ENCODE results near the gene TMEM50A. TPM values are rescaled to one million over a fixed set of nuclear protein-coding genes. Genes with fewer than 3 reads are reported as not detected.
"Not testable (repeated sequence)": the region's sequence is repeated elsewhere in the genome, so short reads cannot be mapped to it uniquely, and the experiment has no call there.

The TMEM50A gene
- total RNA-seq, 1 experiment from 2014 or later: 72.7 TPM

GRCh38 chr1:25304936-25305335 is 33.2 kb upstream of the TMEM50A start:
- H3K4me3 Mint-ChIP-seq (ENCODE audit: low read depth, unreplicated experiment); H3K36me3 Mint-ChIP-seq (ENCODE audit: insufficient read depth, unreplicated experiment); H3K9me3 Mint-ChIP-seq (ENCODE audit: low read depth, unreplicated experiment); DNase-seq; BruUV-seq (replicated peaks); H3K27ac Mint-ChIP-seq (ENCODE audit: unreplicated experiment); intact Hi-C loops (cut with micrococcal nuclease; ENCODE audit: unreplicated experiment); H3K4me1 Mint-ChIP-seq (ENCODE audit: low read depth, unreplicated experiment); H3K27me3 Mint-ChIP-seq (ENCODE audit: unreplicated experiment); CTCF ChIA-PET: not testable (repeated sequence)

GRCh38 chr1:25308168-25308567 is 30.0 kb upstream of the TMEM50A start:
- BruUV-seq (replicated peaks); CTCF ChIA-PET; H3K9me3 Mint-ChIP-seq (ENCODE audit: low read depth, unreplicated experiment); H3K4me3 Mint-ChIP-seq (ENCODE audit: low read depth, unreplicated experiment); intact Hi-C loops (cut with micrococcal nuclease; ENCODE audit: unreplicated experiment); H3K27ac Mint-ChIP-seq (ENCODE audit: unreplicated experiment); H3K27me3 Mint-ChIP-seq (ENCODE audit: unreplicated experiment); H3K36me3 Mint-ChIP-seq (ENCODE audit: insufficient read depth, unreplicated experiment); H3K4me1 Mint-ChIP-seq (ENCODE audit: low read depth, unreplicated experiment); DNase-seq: not testable (repeated sequence)

GRCh38 chr1:25309085-25309484 is 29.0 kb upstream of the TMEM50A start:
- H3K4me1 Mint-ChIP-seq (ENCODE audit: low read depth, unreplicated experiment); H3K36me3 Mint-ChIP-seq (ENCODE audit: insufficient read depth, unreplicated experiment); DNase-seq; H3K4me3 Mint-ChIP-seq (ENCODE audit: low read depth, unreplicated experiment); H3K27me3 Mint-ChIP-seq (ENCODE audit: unreplicated experiment); BruUV-seq (replicated peaks); CTCF ChIA-PET; intact Hi-C loops (cut with micrococcal nuclease; ENCODE audit: unreplicated experiment); H3K27ac Mint-ChIP-seq (ENCODE audit: unreplicated experiment); H3K9me3 Mint-ChIP-seq (ENCODE audit: low read depth, unreplicated experiment): not testable (repeated sequence)

- intact Hi-C loops (cut with micrococcal nuclease; ENCODE audit: unreplicated experiment); H3K4me3 Mint-ChIP-seq (ENCODE audit: low read depth, unreplicated experiment); H3K4me1 Mint-ChIP-seq (ENCODE audit: low read depth, unreplicated experiment); H3K27ac Mint-ChIP-seq (ENCODE audit: unreplicated experiment); H3K9me3 Mint-ChIP-seq (ENCODE audit: low read depth, unreplicated experiment); H3K36me3 Mint-ChIP-seq (ENCODE audit: insufficient read depth, unreplicated experiment); CTCF ChIA-PET; BruUV-seq (replicated peaks); DNase-seq; H3K27me3 Mint-ChIP-seq (ENCODE audit: unreplicated experiment): not testable (repeated sequence)
Measured at GRCh38 chr1:25309486-25309885, 28.6 kb upstream of the TMEM50A start.

- H3K27ac Mint-ChIP-seq (ENCODE audit: unreplicated experiment); BruUV-seq (replicated peaks); H3K36me3 Mint-ChIP-seq (ENCODE audit: insufficient read depth, unreplicated experiment); DNase-seq; H3K4me3 Mint-ChIP-seq (ENCODE audit: low read depth, unreplicated experiment); intact Hi-C loops (cut with micrococcal nuclease; ENCODE audit: unreplicated experiment); H3K4me1 Mint-ChIP-seq (ENCODE audit: low read depth, unreplicated experiment); CTCF ChIA-PET; H3K9me3 Mint-ChIP-seq (ENCODE audit: low read depth, unreplicated experiment); H3K27me3 Mint-ChIP-seq (ENCODE audit: unreplicated experiment): not testable (repeated sequence)
Measured at GRCh38 chr1:25312806-25313470, 25.2 kb upstream of the TMEM50A start.

- H3K9me3 Mint-ChIP-seq (ENCODE audit: low read depth, unreplicated experiment); intact Hi-C loops (cut with micrococcal nuclease; ENCODE audit: unreplicated experiment); H3K36me3 Mint-ChIP-seq (ENCODE audit: insufficient read depth, unreplicated experiment); H3K4me3 Mint-ChIP-seq (ENCODE audit: low read depth, unreplicated experiment); CTCF ChIA-PET; H3K27ac Mint-ChIP-seq (ENCODE audit: unreplicated experiment); DNase-seq; H3K27me3 Mint-ChIP-seq (ENCODE audit: unreplicated experiment); H3K4me1 Mint-ChIP-seq (ENCODE audit: low read depth, unreplicated experiment); BruUV-seq (replicated peaks): not testable (repeated sequence)
Measured at GRCh38 chr1:25320314-25320938, 17.7 kb upstream of the TMEM50A start.

GRCh38 chr1:25322127-25322526 is 16.0 kb upstream of the TMEM50A start:
- H3K9me3 Mint-ChIP-seq (ENCODE audit: low read depth, unreplicated experiment); CTCF ChIA-PET; intact Hi-C loops (cut with micrococcal nuclease; ENCODE audit: unreplicated experiment); DNase-seq; BruUV-seq (replicated peaks); H3K4me1 Mint-ChIP-seq (ENCODE audit: low read depth, unreplicated experiment); H3K36me3 Mint-ChIP-seq (ENCODE audit: insufficient read depth, unreplicated experiment); H3K27ac Mint-ChIP-seq (ENCODE audit: unreplicated experiment); H3K4me3 Mint-ChIP-seq (ENCODE audit: low read depth, unreplicated experiment); H3K27me3 Mint-ChIP-seq (ENCODE audit: unreplicated experiment): not testable (repeated sequence)

GRCh38 chr1:25324407-25324806 is 13.7 kb upstream of the TMEM50A start:
- BruUV-seq (replicated peaks); DNase-seq; H3K9me3 Mint-ChIP-seq (ENCODE audit: low read depth, unreplicated experiment); H3K27ac Mint-ChIP-seq (ENCODE audit: unreplicated experiment); H3K27me3 Mint-ChIP-seq (ENCODE audit: unreplicated experiment); intact Hi-C loops (cut with micrococcal nuclease; ENCODE audit: unreplicated experiment); H3K4me1 Mint-ChIP-seq (ENCODE audit: low read depth, unreplicated experiment); H3K4me3 Mint-ChIP-seq (ENCODE audit: low read depth, unreplicated experiment); CTCF ChIA-PET; H3K36me3 Mint-ChIP-seq (ENCODE audit: insufficient read depth, unreplicated experiment): not testable (repeated sequence)

GRCh38 chr1:25327864-25328790 is 10.0 kb upstream of the TMEM50A start:
- H3K27me3 Mint-ChIP-seq (ENCODE audit: unreplicated experiment); H3K27ac Mint-ChIP-seq (ENCODE audit: unreplicated experiment); H3K4me3 Mint-ChIP-seq (ENCODE audit: low read depth, unreplicated experiment); H3K9me3 Mint-ChIP-seq (ENCODE audit: low read depth, unreplicated experiment); DNase-seq; intact Hi-C loops (cut with micrococcal nuclease; ENCODE audit: unreplicated experiment); BruUV-seq (replicated peaks); CTCF ChIA-PET; H3K36me3 Mint-ChIP-seq (ENCODE audit: insufficient read depth, unreplicated experiment); H3K4me1 Mint-ChIP-seq (ENCODE audit: low read depth, unreplicated experiment): not testable (repeated sequence)

- H3K4me1 Mint-ChIP-seq (ENCODE audit: low read depth, unreplicated experiment); H3K36me3 Mint-ChIP-seq (ENCODE audit: insufficient read depth, unreplicated experiment); H3K27ac Mint-ChIP-seq (ENCODE audit: unreplicated experiment); DNase-seq; H3K27me3 Mint-ChIP-seq (ENCODE audit: unreplicated experiment); BruUV-seq (replicated peaks); H3K4me3 Mint-ChIP-seq (ENCODE audit: low read depth, unreplicated experiment); CTCF ChIA-PET; intact Hi-C loops (cut with micrococcal nuclease; ENCODE audit: unreplicated experiment); H3K9me3 Mint-ChIP-seq (ENCODE audit: low read depth, unreplicated experiment): not testable (repeated sequence)
Measured at GRCh38 chr1:25328791-25329185, 9.3 kb upstream of the TMEM50A start.
